ENCODE measurements around the gene CHRNB1.
"Not testable (repeated sequence)": the region's sequence is repeated elsewhere in the genome, so short reads cannot be mapped to it uniquely, and the experiment has no call there.

- TF ChIP-seq CTCF, POLR2A (IDR thresholded peaks at IDR 0.05): not testable (repeated sequence)
Measured at GRCh38 chr17:7474767-7475166, 29.9 kb downstream of the CHRNB1 start.

Data from adrenal gland (tissue), 5 donors.